Naive thymus-derived CD4-positive, alpha-beta T cell (primary cell): ENCODE measurements around the gene ZMIZ2. TPM values are rescaled to one million over a fixed set of nuclear protein-coding genes. Genes with fewer than 3 reads are reported as not detected.

Experiments used
- ATAC-seq: fragments of 150-1000 bp; cut with Tn5 transposase; 2 replicates; pipeline ENCODE4 v1.10.0; 2021; ENCODE audit warnings: mild to moderate bottlenecking, moderate library complexity
- CTCF ChIA-PET: fragments of 350-600 bp; sonication (Branson Sonifier 250); formaldehyde crosslinking; loops from one replicate; lab custom pipeline; 2021; ENCODE audit warnings: antibody characterized with exemption; lab: Charles Lee
- POLR2A ChIA-PET: fragments of 350-600 bp; sonication (Branson Sonifier 250); formaldehyde crosslinking; loops from one replicate; lab custom pipeline; 2021; ENCODE audit warnings: antibody characterized with exemption, inconsistent platforms; lab: Charles Lee
- DNase-seq, 9 donors: peaks; one replicate each; pipeline versions ENCODE4 v3.0.0 to v3.0.0-alpha.2; 2020 to 2022; ENCODE audit warnings: mixed read lengths in 1 of 9
- H3K27ac ChIP-seq: one replicate; pipeline ENCODE4 v1.7.0; 2013; ENCODE audit warnings: mild to moderate bottlenecking, low read depth, low read length, moderate library complexity
- H3K27me3 ChIP-seq, 2 donors: one replicate each; pipeline ENCODE4 v1.7.0; 2013; ENCODE audit warnings: low read length in 2 of 2, mild to moderate bottlenecking in 2 of 2, moderate library complexity in 2 of 2; ENCODE audit not compliant: control insufficient read depth in 2 of 2, insufficient read depth in 2 of 2
- H3K36me3 ChIP-seq, 3 experiments: 1 replicate in 2 of 3; 2 replicates in 1 of 3; pipeline ENCODE4 v1.7.0; 2013; ENCODE audit warnings: low read length in 3 of 3, mild to moderate bottlenecking in 3 of 3, moderate library complexity in 1 of 3; ENCODE audit not compliant: insufficient read depth in 3 of 3, control insufficient read depth in 2 of 3
- H3K4me1 ChIP-seq, 2 donors: one replicate each; pipeline ENCODE4 v1.7.0; 2013; ENCODE audit warnings: low read length in 2 of 2, mild to moderate bottlenecking in 2 of 2, moderate library complexity in 1 of 2; ENCODE audit not compliant: control insufficient read depth in 2 of 2, insufficient read depth in 2 of 2
- H3K4me3 ChIP-seq: 2 replicates; pipeline ENCODE4 v1.7.0; 2013; ENCODE audit warnings: mild to moderate bottlenecking, low read length
- H3K9me3 ChIP-seq, 3 experiments: 1 replicate in 2 of 3; 2 replicates in 1 of 3; pipeline ENCODE4 v1.7.0; 2013; ENCODE audit warnings: low read length in 3 of 3; ENCODE audit not compliant: control insufficient read depth in 2 of 3
- H3K27ac Mint-ChIP-seq, 9 donors: one replicate each; pipeline ENCODE4 v1.8.0; 2020 to 2022; ENCODE audit warnings: mixed read lengths in 9 of 9, mild to moderate bottlenecking in 8 of 9, moderate library complexity in 5 of 9, inconsistent platforms in 2 of 9
- H3K27me3 Mint-ChIP-seq, 5 donors: one replicate each; pipeline ENCODE4 v1.8.0; 2021 to 2022; ENCODE audit warnings: mixed read lengths in 5 of 5, mild to moderate bottlenecking in 1 of 5
- H3K36me3 Mint-ChIP-seq, 5 donors: one replicate each; pipeline ENCODE4 v1.8.0; 2020 to 2022; ENCODE audit warnings: mixed read lengths in 5 of 5, mild to moderate bottlenecking in 3 of 5, inconsistent platforms in 1 of 5
- H3K4me1 Mint-ChIP-seq, 7 donors: one replicate each; pipeline ENCODE4 v1.8.0; 2020 to 2022; ENCODE audit warnings: mixed read lengths in 7 of 7, mild to moderate bottlenecking in 3 of 7, inconsistent platforms in 1 of 7
- H3K4me3 Mint-ChIP-seq, 10 donors: one replicate each; pipeline ENCODE4 v1.8.0; 2020 to 2022; ENCODE audit warnings: mild to moderate bottlenecking in 10 of 10, mixed read lengths in 10 of 10, moderate library complexity in 6 of 10, inconsistent platforms in 2 of 10
- H3K9me3 Mint-ChIP-seq, 11 donors: one replicate each; pipeline ENCODE4 v1.8.0; 2020 to 2022; ENCODE audit warnings: mixed read lengths in 11 of 11, mild to moderate bottlenecking in 4 of 11, inconsistent platforms in 1 of 11, moderate library complexity in 1 of 11
- intact Hi-C, 2 donors: fragments of 100-400 bp; cut with micrococcal nuclease; formaldehyde crosslinking; loops; one replicate each; pipeline ENCODE4 v1.15.1; 2023
- polyA plus RNA-seq, 2 donors: library from polyadenylated mRNA; unstranded; fragments of 300-500 nt; fragmentation: Illumina TruSeq; gene quantifications; one replicate each; pipeline ENCODE4 v1.2.3, GENCODE V29; 2021
- total RNA-seq, 6 experiments: library from RNA in 5 of 6; stranded (reverse) in 5 of 6; gene quantifications; 1 replicate in 5 of 6; 2 replicates in 1 of 6; pipeline ENCODE4 v1.2.3 and lab custom pipeline; 2021 to 2026

Gene ZMIZ2
- total and polyA plus RNA-seq, 7 experiments from 2014 or later: 4.4 to 187 (median 143) TPM

DNA sequence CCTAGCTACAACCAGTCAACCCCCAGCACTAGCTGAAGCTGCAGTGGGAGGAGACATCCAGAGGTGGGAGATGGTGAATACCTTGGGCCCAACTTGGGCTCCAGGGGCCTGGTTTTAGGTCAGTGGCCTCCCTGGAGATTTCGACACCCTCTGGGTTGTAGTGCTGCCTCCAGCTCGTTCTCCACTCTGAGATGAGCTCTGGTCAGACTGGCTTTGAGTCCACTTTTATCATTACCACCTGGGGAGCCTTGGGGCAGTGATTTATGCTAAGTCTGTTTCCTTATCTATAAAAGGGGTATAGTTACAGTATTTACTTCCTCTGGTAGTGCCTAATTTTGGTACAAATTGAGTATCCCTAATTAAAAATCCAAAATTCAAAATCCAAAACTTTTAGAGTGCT is 70.6 kb downstream of the ZMIZ2 start:
- H3K27me3 ChIP-seq: no peaks in the 10 kb centered on the region
- Mint-ChIP-seq H3K9me3 (no peaks in the 10 kb centered on the region), H3K27ac (no peak overlapping the region), H3K27me3 (no peaks in the 10 kb centered on the region), H3K4me1 (peaks cover 0 to 11% (median 7%) of the 10 kb centered on the region in 7 donors), H3K4me3 (no peak overlapping the region), H3K36me3 (no peaks in the 10 kb centered on the region)
- ChIA-PET CTCF (interaction anchor here (0.6 to 1.1 kb wide), 2 partner anchors 38 to 154 kb away, joined by 3 read pairs; no protein-coding TSS in a partner anchor), POLR2A (interaction anchor here (1.0 kb wide), 1 partner anchor 15 kb away, joined by 5 read pairs; no protein-coding TSS in a partner anchor)
- no peak overlapping the region for H3K27ac ChIP-seq
- no peak for ATAC-seq
- no peaks in the 10 kb centered on the region for H3K36me3 ChIP-seq
- no peaks in the 10 kb centered on the region for H3K9me3 ChIP-seq
- DNase-seq: no peak
- no peak overlapping the region for H3K4me3 ChIP-seq
- intact Hi-C loops: no loop called here
- H3K4me1 ChIP-seq: no peaks in the 10 kb centered on the region

Other genes with a start within 250 kb of the ZMIZ2 start
- under 1 TPM in 4 of 5 experiments, not detected in 1; 0.11 to 0.32 (median 0.21) TPM for gene NPC1L1, start 207.5 kb upstream of the ZMIZ2 start, total RNA-seq
- not detected for gene NPC1L1, start 207.5 kb upstream of the ZMIZ2 start, polyA plus RNA-seq
- gene DDX56, start 174.9 kb upstream of the ZMIZ2 start, total RNA-seq: 100 to 1,000 TPM in 2 of 5 experiments, 10 to 100 TPM in 3; 82.8 to 124 (median 100.0) TPM
- 10 to 100 TPM; 43.6 to 65.1 TPM for gene DDX56, start 174.9 kb upstream of the ZMIZ2 start, polyA plus RNA-seq
- 10 to 100 TPM; 70.0 to 98.5 (median 95.3) TPM for gene TMED4, start 166.6 kb upstream of the ZMIZ2 start, total RNA-seq
- 10 to 100 TPM; 61.6 to 93.7 TPM for gene TMED4, start 166.6 kb upstream of the ZMIZ2 start, polyA plus RNA-seq
- gene OGDH, start 142.2 kb upstream of the ZMIZ2 start, total RNA-seq: 100 to 1,000 TPM in 1 of 5 experiments, 10 to 100 TPM in 4; 43.1 to 122 (median 66.3) TPM
- gene OGDH, start 142.2 kb upstream of the ZMIZ2 start, polyA plus RNA-seq: 10 to 100 TPM; 20.3 to 25.0 TPM
- 1,000 to 10,000 TPM in 1 of 5 experiments, 100 to 1,000 TPM in 4; 535 to 1,748 (median 620) TPM for gene PPIA, start 47.8 kb downstream of the ZMIZ2 start, total RNA-seq
- gene PPIA, start 47.8 kb downstream of the ZMIZ2 start, polyA plus RNA-seq: 1,000 to 10,000 TPM; 3,113 to 3,303 TPM
- gene H2AZ2, start 99.2 kb downstream of the ZMIZ2 start, total RNA-seq: 100 to 1,000 TPM; 141 to 284 (median 143) TPM
- gene H2AZ2, start 99.2 kb downstream of the ZMIZ2 start, polyA plus RNA-seq: 100 to 1,000 TPM; 202 to 252 TPM
- 10 to 100 TPM; 16.5 to 30.5 (median 23.3) TPM for gene PURB, start 136.7 kb downstream of the ZMIZ2 start, total RNA-seq
- 1 to 10 TPM; 1.7 to 2.8 TPM for gene PURB, start 136.7 kb downstream of the ZMIZ2 start, polyA plus RNA-seq
- gene MYO1G, start 230.2 kb downstream of the ZMIZ2 start, total RNA-seq: 100 to 1,000 TPM in 3 of 5 experiments, 10 to 100 TPM in 2; 29.2 to 385 (median 107) TPM
- 10 to 100 TPM; 51.1 to 76.0 TPM for gene MYO1G, start 230.2 kb downstream of the ZMIZ2 start, polyA plus RNA-seq